Measurements from ENCODE around the gene FOXN3. TPM values are rescaled to one million over a fixed set of nuclear protein-coding genes. Genes with fewer than 3 reads are reported as not detected.

Gene FOXN3
- total RNA-seq, 2 donors from 2014 or later = 42.3 to 61.6 TPM

DNA sequence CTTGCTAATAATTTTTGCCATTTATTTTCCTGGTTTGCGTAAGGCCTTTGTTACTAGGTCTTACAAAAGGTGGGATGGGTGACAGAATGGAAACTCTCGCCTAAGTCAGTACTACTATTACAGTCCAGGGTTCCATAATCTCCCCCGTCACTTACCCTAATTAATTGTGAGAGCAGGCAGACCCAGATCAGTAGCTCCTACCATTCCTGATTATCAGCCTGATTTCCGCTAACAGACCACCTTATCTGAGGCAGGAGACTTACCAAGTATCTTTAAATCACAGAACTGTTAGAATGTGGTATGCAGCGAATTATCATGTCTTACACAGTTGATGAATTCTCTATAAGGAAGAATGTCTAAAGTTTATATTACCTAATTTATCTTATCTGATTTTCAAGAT lies 234.7 kb downstream of the FOXN3 start:
- ATAC-seq = no peak
- DNase-seq = no peak

DNA sequence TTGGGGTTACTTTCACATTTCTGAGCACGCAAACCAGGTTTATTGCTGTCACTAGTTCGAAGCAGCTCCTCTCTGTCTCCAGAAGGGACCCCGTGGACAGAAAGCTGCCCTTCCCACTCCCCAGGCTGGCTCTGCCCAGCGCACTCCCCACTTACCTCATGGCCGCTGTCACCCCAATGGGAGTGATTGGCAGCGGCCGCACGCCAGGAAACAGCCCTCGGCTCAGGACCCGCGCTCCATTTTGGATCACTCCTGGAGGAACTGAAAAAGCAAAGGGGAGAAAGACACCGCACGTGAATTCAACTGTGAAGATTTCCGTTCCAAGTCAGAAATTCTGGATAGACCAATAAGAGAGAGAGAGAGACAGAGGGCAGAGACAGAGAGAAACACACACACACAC lies 236.5 kb downstream of the FOXN3 start:
- DNase-seq (no peak), ATAC-seq (no peak)
- Histone ChIP-seq H3K27ac (no peak overlapping the region), H3K4me3 (no peak overlapping the region), H3K27me3 (no peaks in the 10 kb centered on the region), H3K4me1 (no peaks in the 10 kb centered on the region), H3K36me3 (replicated peaks in 1 of 2; ENCODE audit: insufficient read depth in 1 of 2, low read depth in 2 of 2) (no peaks in the 10 kb centered on the region), H3K9me3 (no peaks in the 10 kb centered on the region)
- WGBS, 2 donors = 95 to 96% methylated on average over 12 to 14 of the region's 14 CpGs
- TF ChIP-seq POLR2A (IDR thresholded peaks at IDR 0.05) = no peak
- TF ChIP-seq, protein P1, sequence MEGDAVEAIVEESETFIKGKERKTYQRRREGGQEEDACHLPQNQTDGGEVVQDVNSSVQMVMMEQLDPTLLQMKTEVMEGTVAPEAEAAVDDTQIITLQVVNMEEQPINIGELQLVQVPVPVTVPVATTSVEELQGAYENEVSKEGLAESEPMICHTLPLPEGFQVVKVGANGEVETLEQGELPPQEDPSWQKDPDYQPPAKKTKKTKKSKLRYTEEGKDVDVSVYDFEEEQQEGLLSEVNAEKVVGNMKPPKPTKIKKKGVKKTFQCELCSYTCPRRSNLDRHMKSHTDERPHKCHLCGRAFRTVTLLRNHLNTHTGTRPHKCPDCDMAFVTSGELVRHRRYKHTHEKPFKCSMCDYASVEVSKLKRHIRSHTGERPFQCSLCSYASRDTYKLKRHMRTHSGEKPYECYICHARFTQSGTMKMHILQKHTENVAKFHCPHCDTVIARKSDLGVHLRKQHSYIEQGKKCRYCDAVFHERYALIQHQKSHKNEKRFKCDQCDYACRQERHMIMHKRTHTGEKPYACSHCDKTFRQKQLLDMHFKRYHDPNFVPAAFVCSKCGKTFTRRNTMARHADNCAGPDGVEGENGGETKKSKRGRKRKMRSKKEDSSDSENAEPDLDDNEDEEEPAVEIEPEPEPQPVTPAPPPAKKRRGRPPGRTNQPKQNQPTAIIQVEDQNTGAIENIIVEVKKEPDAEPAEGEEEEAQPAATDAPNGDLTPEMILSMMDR (IDR thresholded peaks at IDR 0.05) = no peak
- intact Hi-C loops (cut with DNase I) = no loop called here

More for the DNA sequence above, 234.7 kb downstream of the FOXN3 start:
- Histone ChIP-seq H3K36me3 (replicated peaks in 1 of 2; ENCODE audit: insufficient read depth in 1 of 2, low read depth in 2 of 2) (no peaks in the 10 kb centered on the region), H3K9me3 (no peaks in the 10 kb centered on the region), H3K27ac (no peak overlapping the region), H3K4me3 (no peak overlapping the region), H3K4me1 (peaks cover 7% of the 10 kb centered on the region), H3K27me3 (no peaks in the 10 kb centered on the region)
- WGBS, 2 donors = 96 to 97% methylated on average over 5 of the region's 5 CpGs
- intact Hi-C loops (cut with DNase I) = no loop called here
- TF ChIP-seq, protein P1 (IDR thresholded peaks at IDR 0.05) = no peak

DNA sequence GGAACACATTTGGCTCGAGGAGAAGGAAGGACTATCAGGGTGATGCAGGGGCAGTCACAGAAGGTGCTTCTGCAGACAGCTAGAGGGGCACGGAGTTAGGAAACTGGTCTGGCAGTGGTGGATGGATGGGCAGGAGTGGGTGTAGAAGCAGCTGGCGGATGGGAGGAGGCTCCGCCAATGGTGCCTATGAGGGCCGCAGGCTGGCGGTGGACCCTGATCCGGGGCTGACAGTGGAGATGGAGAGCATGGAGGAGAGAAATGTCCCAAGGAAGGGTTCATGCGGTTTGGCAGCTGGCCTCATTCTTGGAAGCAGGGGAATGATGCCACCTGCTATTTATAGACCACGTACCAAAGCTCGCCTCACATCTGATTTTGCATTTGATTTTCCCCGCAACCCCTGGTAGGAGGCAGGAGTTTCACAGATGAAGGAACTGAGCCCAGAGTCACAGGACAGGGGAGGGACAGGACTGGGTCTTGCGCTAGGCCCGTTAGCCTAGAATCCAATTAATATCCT lies 237.1 kb downstream of the FOXN3 start:
- no peak for ATAC-seq
- Histone ChIP-seq H3K27me3 (no peaks in the 10 kb centered on the region), H3K27ac (no peak overlapping the region), H3K4me1 (no peaks in the 10 kb centered on the region), H3K36me3 (replicated peaks in 1 of 2; ENCODE audit: insufficient read depth in 1 of 2, low read depth in 2 of 2) (no peaks in the 10 kb centered on the region), H3K4me3 (no peak overlapping the region), H3K9me3 (no peaks in the 10 kb centered on the region)
- intact Hi-C loops (cut with DNase I) = no loop called here
- DNase-seq = no peak
- WGBS, 2 donors = 86 to 91% methylated on average over 13 of the region's 13 CpGs
- TF ChIP-seq POLR2A (IDR thresholded peaks at IDR 0.05) = no peak
- TF ChIP-seq, protein P1 (IDR thresholded peaks at IDR 0.05) = no peak

DNA sequence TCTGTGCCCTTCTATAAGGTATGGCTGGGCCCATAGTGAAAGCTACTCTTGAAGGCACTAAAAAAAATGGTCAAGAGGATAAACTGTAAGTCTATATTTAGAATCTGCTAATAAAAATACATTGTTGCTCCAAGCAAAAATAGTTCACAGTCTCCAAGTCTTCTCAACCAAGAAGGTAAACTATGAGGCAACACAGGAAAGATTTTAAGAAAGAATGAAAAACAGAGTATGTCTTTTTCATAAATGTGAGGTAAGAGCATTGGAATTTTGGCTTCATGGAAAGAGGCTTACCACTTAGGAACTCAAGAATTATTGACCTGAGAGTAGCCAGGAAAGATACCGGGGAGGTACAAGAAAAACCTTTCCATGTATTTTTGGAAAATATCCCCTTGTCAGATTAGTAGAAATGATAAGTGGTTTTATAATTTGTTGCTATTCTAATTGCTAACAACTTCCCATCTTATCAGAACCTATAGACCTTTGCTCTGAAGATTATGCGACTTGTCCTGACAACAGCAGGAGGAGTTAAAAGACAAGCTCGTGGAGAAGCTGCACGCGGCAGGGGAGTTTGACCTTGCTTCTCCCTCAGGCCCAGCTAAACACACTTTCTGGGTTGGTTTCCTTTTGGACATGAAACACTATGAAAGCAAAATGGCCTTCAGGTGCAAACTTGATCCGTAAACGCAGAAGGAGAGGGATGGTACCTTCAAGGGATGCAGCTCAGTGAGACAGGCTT lies 238.1 kb downstream of the FOXN3 start:
- Histone ChIP-seq H3K36me3 (replicated peaks in 1 of 2; ENCODE audit: insufficient read depth in 1 of 2, low read depth in 2 of 2) (no peaks in the 10 kb centered on the region), H3K27me3 (no peaks in the 10 kb centered on the region), H3K4me3 (no peak overlapping the region), H3K9me3 (no peaks in the 10 kb centered on the region), H3K27ac (no peak overlapping the region), H3K4me1 (no peaks in the 10 kb centered on the region)
- no peak for DNase-seq
- intact Hi-C loops (cut with DNase I) = no loop called here
- no peak for ATAC-seq
- TF ChIP-seq, protein P1 (IDR thresholded peaks at IDR 0.05) = no peak
- no peak for TF ChIP-seq POLR2A (IDR thresholded peaks at IDR 0.05)
- WGBS, 2 donors = 61 to 74% methylated on average over 7 of the region's 7 CpGs

DNA sequence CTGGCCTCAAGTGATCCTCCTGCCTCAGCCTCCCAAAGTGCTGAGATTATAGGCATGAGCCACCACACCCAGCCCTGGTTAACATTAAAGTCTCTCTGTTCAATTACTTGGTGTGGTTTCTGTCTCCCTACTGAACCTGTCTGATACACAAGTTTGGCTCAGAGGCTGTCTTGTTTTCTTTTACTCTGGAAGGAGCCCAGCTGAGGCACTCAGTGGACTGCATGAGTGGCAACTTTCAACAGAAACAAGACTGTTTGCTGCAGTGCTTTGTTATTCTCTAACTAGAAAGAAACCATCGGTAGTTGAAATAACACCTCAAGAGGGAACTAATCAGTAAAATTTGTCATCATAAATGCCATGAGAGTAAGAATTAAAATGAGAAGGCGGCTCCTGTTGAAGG lies 238.7 kb downstream of the FOXN3 start:
- intact Hi-C loops (cut with DNase I) = no loop called here
- WGBS, 2 donors = 78 to 84% methylated on average over 2 of the region's 2 CpGs
- DNase-seq = no peak

More for the DNA sequence above, 238.7 kb downstream of the FOXN3 start:
- H3K36me3 ChIP-seq (replicated peaks in 1 of 2; ENCODE audit: insufficient read depth in 1 of 2, low read depth in 2 of 2) = no peaks in the 10 kb centered on the region
- TF ChIP-seq, protein P1 (IDR thresholded peaks at IDR 0.05) = no peak
- no peak for TF ChIP-seq POLR2A (IDR thresholded peaks at IDR 0.05)
- H3K4me3 ChIP-seq = no peak overlapping the region
- no peaks in the 10 kb centered on the region for H3K4me1 ChIP-seq
- H3K27me3 ChIP-seq = no peaks in the 10 kb centered on the region
- no peak for ATAC-seq
- H3K27ac ChIP-seq = no peak overlapping the region
- H3K9me3 ChIP-seq = no peaks in the 10 kb centered on the region
